Activated CD4-positive, CD25-positive, alpha-beta regulatory T cell treated with anti-CD3 and anti-CD28 coated beads, Interleukin-2, amount 50 U/mL, for 72 hours (primary cell): ENCODE measurements around the gene ABCC11.
"Not testable (repeated sequence)": the region's sequence is repeated elsewhere in the genome, so short reads cannot be mapped to it uniquely, and the experiment has no call there.

ENCODE experiments used
- DNase-seq: peaks from one replicate; pipeline ENCODE4 v3.0.0; 2021

The ABCC11 gene

GRCh38 chr16:48246066-48246465, 1.3 kb downstream of the ABCC11 start:
- no peak for DNase-seq

- DNase-seq: no peak
Measured at GRCh38 chr16:48244863-48245195, 2.5 kb downstream of the ABCC11 start.

- DNase-seq: peak; percentile 95
Measured at GRCh38 chr16:48244080-48244862, 3.1 kb downstream of the ABCC11 start, which contains the start of gene LONP2. LONP2 (plus strand) TSS chr16:48244300; CDS start chr16:48244389, 89 bp downstream.

DNA sequence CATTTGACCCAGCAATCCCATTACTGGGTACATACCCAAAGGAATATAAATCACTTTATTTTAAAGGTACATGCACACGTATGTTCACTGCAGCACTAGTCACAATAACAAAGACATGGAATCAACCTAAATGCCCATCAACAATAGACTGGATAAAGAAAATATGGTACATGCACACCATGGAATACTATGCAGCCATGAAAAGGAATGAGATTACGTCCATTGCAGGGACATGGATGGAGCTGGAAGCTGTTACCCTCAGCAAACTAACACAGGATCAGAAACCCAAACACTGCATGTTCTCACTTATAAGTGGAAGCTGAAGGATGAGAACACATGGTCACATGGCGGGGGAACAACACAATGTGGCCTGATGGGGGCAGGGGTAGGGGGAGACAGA, 7.2 kb downstream of the ABCC11 start:
- not testable (repeated sequence) for DNase-seq

- DNase-seq: no peak
Measured at GRCh38 chr16:48236286-48236685, 11.1 kb downstream of the ABCC11 start.

- no peak for DNase-seq
Measured at GRCh38 chr16:48235556-48236136, 11.7 kb downstream of the ABCC11 start.

- no peak for DNase-seq
Measured at GRCh38 chr16:48235058-48235555, 12.2 kb downstream of the ABCC11 start.

GRCh38 chr16:48234630-48235029, 12.7 kb downstream of the ABCC11 start:
- no peak for DNase-seq

GRCh38 chr16:48232493-48233040, 14.8 kb downstream of the ABCC11 start:
- no peak for DNase-seq

DNA sequence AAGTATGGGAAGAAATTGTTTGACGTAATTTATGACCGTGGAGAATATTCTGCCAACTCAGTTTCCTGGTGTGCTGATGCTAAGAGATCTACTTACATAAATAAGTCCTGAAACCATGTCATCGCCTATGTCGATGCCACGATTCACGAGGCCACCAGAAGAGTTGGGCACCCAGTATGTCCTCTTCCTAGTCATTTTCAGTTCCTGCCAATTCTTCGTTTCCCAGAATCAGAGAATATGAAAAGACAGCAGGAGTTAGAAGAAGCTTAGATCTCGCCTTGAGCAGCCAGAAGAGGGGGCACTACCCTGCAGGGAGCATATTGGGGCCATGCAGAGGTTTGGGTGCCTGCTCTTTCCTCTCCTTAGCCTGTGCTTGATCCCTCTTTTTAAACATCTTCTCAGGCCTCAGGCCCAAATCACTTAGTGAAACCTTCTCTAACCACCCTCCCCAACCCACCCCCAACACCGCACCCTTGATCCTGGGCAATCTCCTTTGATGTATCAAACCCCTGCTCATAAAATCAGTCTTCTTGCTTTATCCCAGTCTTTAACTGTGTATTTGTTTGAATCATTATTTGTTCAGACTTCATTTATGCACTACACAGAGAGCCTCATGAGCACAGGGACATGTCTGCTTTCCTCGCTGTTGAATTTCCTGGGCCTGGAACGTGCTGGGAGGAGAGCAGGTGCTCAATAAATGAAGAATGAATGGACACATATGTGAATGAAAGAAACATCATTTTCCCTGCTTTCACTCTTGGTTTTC, 15.4 kb downstream of the ABCC11 start:
- no peak for DNase-seq

- no peak for DNase-seq
Measured at GRCh38 chr16:48225456-48225855, 21.9 kb downstream of the ABCC11 start.

DNA sequence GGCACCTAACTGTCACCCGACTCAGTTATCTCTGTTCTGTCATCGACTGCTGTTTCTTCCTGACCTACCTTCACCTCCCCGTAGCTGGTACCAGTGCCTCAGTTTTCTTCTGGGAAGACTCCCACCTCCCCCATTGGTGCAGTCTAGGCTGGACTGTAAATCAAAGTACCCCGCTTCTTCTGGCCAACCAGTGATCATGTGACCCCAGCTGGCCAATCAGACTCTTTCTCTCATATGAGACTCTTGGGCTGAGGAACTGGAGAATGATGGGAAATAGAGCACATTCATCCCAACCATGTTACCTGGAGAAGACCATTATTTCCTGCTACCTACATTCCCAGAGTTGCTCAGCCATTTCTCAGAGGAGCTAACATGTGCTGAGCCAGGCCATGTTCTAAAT, 23.8 kb downstream of the ABCC11 start:
- no peak for DNase-seq

DNA sequence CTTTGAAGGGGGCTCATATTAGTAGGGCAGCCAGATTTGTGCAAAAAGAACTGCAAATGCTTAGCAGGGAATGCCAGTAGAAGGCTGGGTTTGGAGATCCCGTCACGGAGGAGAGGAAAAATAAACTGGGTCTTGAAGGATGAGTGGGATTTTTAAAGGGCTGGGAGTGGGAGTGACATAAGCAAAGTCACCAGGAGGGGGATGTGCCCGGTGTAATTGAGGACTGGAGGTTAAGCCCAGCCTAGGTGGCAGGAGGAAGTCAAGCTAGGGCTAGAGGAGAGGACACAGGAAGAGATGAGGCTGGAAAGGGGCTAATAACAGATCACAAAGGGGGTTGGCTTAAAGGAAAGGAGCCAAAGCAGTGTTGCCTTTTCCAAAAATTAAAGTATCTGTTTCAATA, 26.4 kb downstream of the ABCC11 start:
- no peak for DNase-seq

DNA sequence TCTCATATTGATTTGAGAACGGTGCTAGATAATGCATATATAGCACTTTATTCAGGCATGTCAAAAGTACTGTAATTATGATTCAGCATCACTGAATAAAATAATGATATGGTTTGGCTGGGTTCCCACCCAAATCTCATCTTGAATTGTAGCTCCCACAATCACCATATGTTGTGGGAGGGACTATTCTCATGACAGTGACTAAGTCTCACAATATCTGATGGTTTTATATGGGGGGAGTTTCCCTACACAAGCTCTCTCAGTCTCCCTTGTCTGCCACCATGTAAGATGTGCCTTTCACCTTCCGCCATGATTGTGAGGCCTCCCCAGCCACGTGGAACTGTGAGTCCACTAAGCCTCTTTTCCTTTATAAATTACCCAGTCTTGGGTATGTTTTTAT, 28.9 kb downstream of the ABCC11 start:
- no peak for DNase-seq

GRCh38 chr16:48217708-48218107, 29.6 kb downstream of the ABCC11 start:
- DNase-seq: no peak

DNA sequence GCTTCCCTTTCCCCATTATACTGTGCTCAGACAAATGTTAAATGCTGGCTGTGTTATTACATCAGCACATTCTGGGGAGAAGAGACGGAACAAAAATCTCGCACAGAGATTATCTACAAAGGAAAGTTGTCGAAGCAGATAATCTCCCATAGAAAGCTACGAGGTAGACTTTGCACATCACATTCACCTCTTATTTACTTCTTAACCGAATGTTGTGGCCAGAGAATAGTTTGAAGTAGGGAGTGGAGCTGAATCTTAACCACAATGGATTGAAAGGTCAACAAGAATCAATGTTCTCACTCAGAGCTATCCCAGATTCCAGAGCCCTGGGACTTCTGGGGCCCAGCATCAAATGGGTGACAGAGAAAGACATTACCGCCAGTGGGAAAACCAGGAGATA, 31.6 kb downstream of the ABCC11 start:
- DNase-seq: no peak

GRCh38 chr16:48212033-48212432, 35.3 kb downstream of the ABCC11 start:
- DNase-seq: no peak

DNA sequence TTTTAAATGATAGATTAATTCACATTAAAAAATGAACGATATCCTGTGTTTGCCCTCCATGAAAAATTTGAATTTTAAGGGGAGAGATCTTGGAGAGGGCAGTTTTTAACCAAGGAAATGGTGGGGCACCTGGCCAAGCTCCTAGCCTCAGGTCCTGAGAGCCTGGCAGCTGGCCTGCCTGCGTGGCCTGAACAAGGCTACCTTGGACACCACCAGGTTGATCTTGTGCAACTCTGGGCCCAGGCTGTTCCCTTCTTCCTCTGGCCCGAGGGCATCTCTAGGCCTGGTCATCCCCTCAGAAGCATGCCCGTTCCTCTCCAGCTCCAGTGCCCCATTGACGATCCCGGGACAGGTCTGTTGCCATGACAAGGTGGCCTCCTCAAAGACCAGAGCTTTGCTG, 36.6 kb downstream of the ABCC11 start:
- no peak for DNase-seq

- DNase-seq: no peak
Measured at GRCh38 chr16:48206594-48207242, 40.6 kb downstream of the ABCC11 start.

- DNase-seq: no peak
Measured at GRCh38 chr16:48204825-48205151, 42.6 kb downstream of the ABCC11 start.

DNA sequence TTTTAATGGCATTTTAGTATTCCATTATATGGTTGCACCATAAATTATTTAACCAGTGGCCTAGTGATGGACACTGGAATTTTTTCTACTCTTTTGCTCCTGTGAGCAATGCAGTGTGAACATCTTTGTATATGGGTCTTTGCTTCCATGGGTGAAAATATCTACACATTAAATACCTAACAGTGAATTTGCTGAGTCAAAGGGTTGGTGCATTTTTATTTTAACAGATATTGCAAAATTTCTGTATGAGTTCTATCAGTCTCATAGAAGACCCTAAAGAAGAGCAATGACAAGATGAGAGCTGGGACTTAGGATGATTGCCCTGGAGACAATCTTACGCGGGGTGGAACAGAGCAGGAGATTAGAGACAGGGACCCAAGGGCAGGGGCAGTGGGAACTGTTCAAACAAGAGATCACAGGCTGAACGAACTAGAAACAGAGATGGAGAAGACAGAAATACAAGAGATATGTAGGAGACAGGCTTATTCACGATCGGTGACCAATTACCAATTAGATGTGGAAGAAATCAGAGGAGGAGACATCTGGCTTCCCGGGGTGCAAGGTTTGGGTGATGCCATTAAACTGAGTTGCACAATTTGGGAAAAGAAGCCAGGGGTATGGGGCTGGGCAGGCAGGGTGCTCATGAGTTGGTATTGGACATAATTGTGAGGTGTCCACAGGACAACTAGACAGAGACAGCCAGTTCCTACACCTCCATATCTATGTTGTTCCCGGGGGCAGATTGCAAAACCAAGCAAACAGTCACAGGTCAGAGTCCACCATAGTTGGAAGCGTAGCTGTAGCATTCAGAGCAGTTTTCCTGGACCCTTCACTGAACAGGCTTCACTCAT, 43.1 kb downstream of the ABCC11 start:
- no peak for DNase-seq

DNA sequence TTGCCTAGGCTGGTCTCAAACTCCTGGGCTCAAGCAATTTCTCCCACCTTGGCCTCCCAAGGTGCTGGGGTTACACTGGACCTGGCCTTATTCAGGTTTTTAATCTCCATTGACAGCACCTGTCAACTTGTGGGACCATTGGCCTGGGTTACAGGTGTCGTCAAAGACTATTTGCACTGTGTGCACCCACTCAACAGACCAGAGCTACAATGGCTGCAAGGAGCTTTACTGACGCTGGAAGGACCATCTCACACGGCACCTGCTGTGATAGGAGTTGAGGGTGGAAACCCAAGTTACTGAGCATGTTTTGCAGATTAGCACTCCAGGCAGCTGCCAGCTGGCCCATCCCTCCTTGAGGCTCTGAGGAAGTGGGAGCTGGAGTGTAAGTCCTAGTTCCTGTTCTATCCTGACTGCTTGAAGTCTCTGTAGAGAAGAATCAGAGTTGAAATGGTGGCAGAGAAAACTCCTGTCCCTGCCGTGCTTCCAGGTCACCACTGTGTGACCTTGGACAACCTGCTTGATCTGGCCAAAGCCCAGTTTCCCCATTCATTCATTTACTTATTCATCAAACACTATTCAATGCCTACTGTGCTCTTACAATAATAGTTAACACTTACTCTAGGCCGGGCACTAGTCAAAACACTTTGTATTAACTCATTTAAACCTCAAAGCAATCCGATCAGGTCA, 45.7 kb downstream of the ABCC11 start:
- DNase-seq: no peak
